Thoracic aorta (tissue), 2 donors: ENCODE measurements around the gene PHAF1. TPM values are rescaled to one million over a fixed set of nuclear protein-coding genes. Genes with fewer than 3 reads are reported as not detected.

Source experiments
- ATAC-seq: fragments of 150-250 bp; one replicate; pipeline ENCODE4 v1.8.0; 2017; ENCODE audit warnings: low read depth; ENCODE audit not compliant: insufficient number of reproducible peaks, low FRiP score
- DNase-seq: peaks from one replicate; pipeline ENCODE4 v3.0.0-alpha.2; 2020; ENCODE audit warnings: low spot score
- H3K27ac ChIP-seq, 2 donors: fragments of 200-600 bp; sonication (generic); 1 replicate in 1 of 2; 2 replicates in 1 of 2; pipeline ENCODE4 v1.5.1; 2016; ENCODE audit warnings: mild to moderate bottlenecking in 2 of 2, moderate library complexity in 2 of 2
- H3K27me3 ChIP-seq: fragments of 200-600 bp; sonication (generic); replicated peaks from 2 replicates; pipeline ENCODE4 v1.6.0; 2016; ENCODE audit warnings: mild to moderate bottlenecking; ENCODE audit not compliant: insufficient read depth
- H3K36me3 ChIP-seq: fragments of 200-600 bp; sonication (generic); one replicate; pipeline ENCODE4 v1.5.1; 2016
- H3K4me1 ChIP-seq, 2 donors: fragments of 200-600 bp; sonication (generic); 1 replicate in 1 of 2; 2 replicates in 1 of 2; pipeline versions ENCODE4 v1.5.1 to v1.6.0; 2016; ENCODE audit warnings: low read depth in 2 of 2, mild to moderate bottlenecking in 1 of 2; ENCODE audit not compliant: control insufficient read depth in 1 of 2
- H3K4me3 ChIP-seq: fragments of 200-600 bp; sonication (generic); 2 replicates; pipeline ENCODE4 v1.5.1; 2016; ENCODE audit warnings: mild to moderate bottlenecking
- H3K9me3 ChIP-seq: fragments of 200-600 bp; sonication (generic); 2 replicates; pipeline ENCODE4 v1.5.1; 2016
- total RNA-seq, 2 donors: library from RNA; depleted of rRNA; stranded (reverse); fragments of >200 nt; gene quantifications; one replicate each; pipeline versions ENCODE4 v1.1.0 to v1.2.3, GENCODE V29; 2016
- TF ChIP-seq, protein P1 (sequence below): fragments of 200-600 bp; sonication (generic); IDR thresholded peaks from one replicate; pipeline ENCODE4 v1.5.1; 2019; ENCODE audit warnings: antibody characterized with exemption

PHAF1 gene
- total RNA-seq, 2 donors from 2014 or later: 15.6 to 27.2 TPM

DNA sequence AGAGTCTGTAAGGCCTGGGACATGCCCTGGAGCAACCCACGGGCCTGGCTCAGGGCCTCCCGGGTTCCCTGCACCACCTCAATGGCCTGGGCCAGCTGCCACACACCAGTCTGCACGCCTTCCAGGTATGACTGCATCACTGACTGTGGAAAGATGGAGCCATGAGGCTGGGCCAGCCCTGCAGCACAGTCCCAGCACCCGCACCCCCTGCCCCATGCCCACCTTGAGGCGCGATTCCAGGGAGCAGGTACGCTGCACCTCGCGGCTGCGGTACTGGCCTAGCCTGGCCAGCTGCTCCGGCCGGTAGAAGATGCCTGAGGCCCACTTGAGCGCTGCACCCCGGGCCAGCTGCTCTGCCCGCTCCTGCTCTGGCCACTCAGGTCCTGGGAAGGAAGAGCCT is 79.1 kb downstream of the PHAF1 start:
- TF ChIP-seq, protein P1, sequence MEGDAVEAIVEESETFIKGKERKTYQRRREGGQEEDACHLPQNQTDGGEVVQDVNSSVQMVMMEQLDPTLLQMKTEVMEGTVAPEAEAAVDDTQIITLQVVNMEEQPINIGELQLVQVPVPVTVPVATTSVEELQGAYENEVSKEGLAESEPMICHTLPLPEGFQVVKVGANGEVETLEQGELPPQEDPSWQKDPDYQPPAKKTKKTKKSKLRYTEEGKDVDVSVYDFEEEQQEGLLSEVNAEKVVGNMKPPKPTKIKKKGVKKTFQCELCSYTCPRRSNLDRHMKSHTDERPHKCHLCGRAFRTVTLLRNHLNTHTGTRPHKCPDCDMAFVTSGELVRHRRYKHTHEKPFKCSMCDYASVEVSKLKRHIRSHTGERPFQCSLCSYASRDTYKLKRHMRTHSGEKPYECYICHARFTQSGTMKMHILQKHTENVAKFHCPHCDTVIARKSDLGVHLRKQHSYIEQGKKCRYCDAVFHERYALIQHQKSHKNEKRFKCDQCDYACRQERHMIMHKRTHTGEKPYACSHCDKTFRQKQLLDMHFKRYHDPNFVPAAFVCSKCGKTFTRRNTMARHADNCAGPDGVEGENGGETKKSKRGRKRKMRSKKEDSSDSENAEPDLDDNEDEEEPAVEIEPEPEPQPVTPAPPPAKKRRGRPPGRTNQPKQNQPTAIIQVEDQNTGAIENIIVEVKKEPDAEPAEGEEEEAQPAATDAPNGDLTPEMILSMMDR: no peak
- H3K27me3 ChIP-seq: no peaks in the 10 kb centered on the region
- no peaks in the 10 kb centered on the region for H3K36me3 ChIP-seq
- no peaks in the 10 kb centered on the region for H3K9me3 ChIP-seq
- ATAC-seq: no peak
- DNase-seq: no peak
- no peak overlapping the region for H3K27ac ChIP-seq
- H3K4me1 ChIP-seq: peaks cover 25 to 42% of the 10 kb centered on the region in 2 donors
- no peak overlapping the region for H3K4me3 ChIP-seq

GRCh38 chr16:67190041-67190440 is 80.3 kb downstream of the PHAF1 start, which contains the start of gene EXOC3L1:
Gene EXOC3L1 (minus strand): TSS chr16:67190136. CDS start chr16:67189676, 460 bp downstream.
- H3K27me3 ChIP-seq: no peaks in the 10 kb centered on the region
- peaks cover 10% of the 10 kb centered on the region for H3K36me3 ChIP-seq
- TF ChIP-seq, protein P1: no peak
- H3K27ac ChIP-seq: no peak within 1 kb of the TSS
- no peak for ATAC-seq
- peaks cover 21 to 37% of the 10 kb centered on the region in 2 donors for H3K4me1 ChIP-seq
- no peak for DNase-seq
- no peak within 1 kb of the TSS for H3K4me3 ChIP-seq
- no peaks in the 10 kb centered on the region for H3K9me3 ChIP-seq

- ATAC-seq (no peak), DNase-seq (no peak)
- Histone ChIP-seq H3K4me3 (no peak overlapping the region), H3K27me3 (no peaks in the 10 kb centered on the region), H3K36me3 (peaks cover 17% of the 10 kb centered on the region), H3K4me1 (peaks cover 19 to 31% of the 10 kb centered on the region in 2 donors), H3K27ac (no peak overlapping the region), H3K9me3 (no peaks in the 10 kb centered on the region)
- TF ChIP-seq, protein P1: no peak
Measured at GRCh38 chr16:67190448-67191399, 81.0 kb downstream of the PHAF1 start.

GRCh38 chr16:67191411-67191994 is 81.8 kb downstream of the PHAF1 start:
- H3K27me3 ChIP-seq: no peaks in the 10 kb centered on the region
- H3K9me3 ChIP-seq: no peaks in the 10 kb centered on the region
- TF ChIP-seq, protein P1: no peak
- no peak overlapping the region for H3K27ac ChIP-seq
- H3K36me3 ChIP-seq: peaks cover 25% of the 10 kb centered on the region
- peaks cover 19 to 28% of the 10 kb centered on the region in 2 donors for H3K4me1 ChIP-seq
- ATAC-seq (no peak), DNase-seq (no peak)
- peak overlapping the region; percentile 81 for H3K4me3 ChIP-seq
